Neural cell (in vitro differentiated cells): ENCODE results near the gene ADK.

Source experiments
- EP300 ChIP-seq: fragments of 450-650 bp; conservative IDR thresholded peaks from 2 replicates; pipeline ENCODE4 v1.6.1; 2014; ENCODE audit warnings: antibody characterized with exemption, mild to moderate bottlenecking, moderate library complexity; ENCODE audit not compliant: poor library complexity, severe bottlenecking
- EZH2 ChIP-seq: fragments of 200-600, 300-800 bp; shearing (Covaris generic), sonication (generic); IDR thresholded peaks from 2 replicates; pipeline ENCODE4 v1.6.1; 2014; ENCODE audit warnings: antibody characterized with exemption, low read length, borderline replicate concordance, mild to moderate bottlenecking; ENCODE audit not compliant: insufficient read depth, poor library complexity, severe bottlenecking
- MXI1 ChIP-seq: fragments of 450-650 bp; conservative IDR thresholded peaks from 2 replicates; pipeline ENCODE4 v1.6.1; 2014; ENCODE audit warnings: antibody characterized with exemption, mild to moderate bottlenecking; ENCODE audit not compliant: poor library complexity, severe bottlenecking
- POLR2AphosphoS5 ChIP-seq: IDR thresholded peaks from 2 replicates; pipeline ENCODE4 v1.6.1; 2012
- RAD21 ChIP-seq: fragments of 450-650 bp; conservative IDR thresholded peaks from 2 replicates; pipeline ENCODE4 v1.6.1; 2014; ENCODE audit warnings: antibody characterized with exemption, mild to moderate bottlenecking, moderate library complexity
- SMC3 ChIP-seq: fragments of 450-650 bp; conservative IDR thresholded peaks from 2 replicates; pipeline ENCODE4 v1.6.1; 2014; ENCODE audit warnings: antibody characterized with exemption, mild to moderate bottlenecking, moderate library complexity; ENCODE audit not compliant: poor library complexity
- TAF1 ChIP-seq: IDR thresholded peaks from 2 replicates; pipeline ENCODE4 v1.6.1; 2012; ENCODE audit warnings: low read depth
- TF ChIP-seq, protein P1 (sequence below): fragments of 450-650 bp; IDR thresholded peaks from 2 replicates; pipeline ENCODE4 v1.5.1; 2014; ENCODE audit warnings: antibody characterized with exemption, mild to moderate bottlenecking, moderate library complexity; ENCODE audit not compliant: poor library complexity, severe bottlenecking
- TF ChIP-seq, protein P2 (sequence below): IDR thresholded peaks from 2 replicates; pipeline ENCODE4 v1.6.1; 2012; ENCODE audit warnings: borderline replicate concordance

DNA sequence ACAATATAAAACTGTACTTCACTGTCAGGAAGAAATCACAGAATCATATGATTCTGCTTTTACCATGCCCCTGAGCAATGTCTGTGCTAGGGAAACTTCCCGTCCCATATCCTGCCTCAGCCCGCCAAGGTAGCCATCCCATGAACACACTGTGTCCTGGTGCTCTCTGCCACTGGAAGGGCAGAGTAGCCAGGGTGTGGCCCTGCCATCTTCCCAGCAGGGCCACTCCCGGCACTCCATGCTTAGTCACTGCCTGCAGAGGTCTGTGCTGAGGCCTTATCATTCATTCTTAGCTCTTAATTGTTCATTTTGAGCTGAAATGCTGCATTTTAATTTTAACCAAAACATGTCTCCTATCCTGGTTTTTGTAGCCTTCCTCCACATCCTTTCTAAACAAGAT lies 32.2 kb upstream of the ADK start:
- no peak for TF ChIP-seq POLR2AphosphoS5
- no peak for TF ChIP-seq EZH2
- TF ChIP-seq, protein P1, sequence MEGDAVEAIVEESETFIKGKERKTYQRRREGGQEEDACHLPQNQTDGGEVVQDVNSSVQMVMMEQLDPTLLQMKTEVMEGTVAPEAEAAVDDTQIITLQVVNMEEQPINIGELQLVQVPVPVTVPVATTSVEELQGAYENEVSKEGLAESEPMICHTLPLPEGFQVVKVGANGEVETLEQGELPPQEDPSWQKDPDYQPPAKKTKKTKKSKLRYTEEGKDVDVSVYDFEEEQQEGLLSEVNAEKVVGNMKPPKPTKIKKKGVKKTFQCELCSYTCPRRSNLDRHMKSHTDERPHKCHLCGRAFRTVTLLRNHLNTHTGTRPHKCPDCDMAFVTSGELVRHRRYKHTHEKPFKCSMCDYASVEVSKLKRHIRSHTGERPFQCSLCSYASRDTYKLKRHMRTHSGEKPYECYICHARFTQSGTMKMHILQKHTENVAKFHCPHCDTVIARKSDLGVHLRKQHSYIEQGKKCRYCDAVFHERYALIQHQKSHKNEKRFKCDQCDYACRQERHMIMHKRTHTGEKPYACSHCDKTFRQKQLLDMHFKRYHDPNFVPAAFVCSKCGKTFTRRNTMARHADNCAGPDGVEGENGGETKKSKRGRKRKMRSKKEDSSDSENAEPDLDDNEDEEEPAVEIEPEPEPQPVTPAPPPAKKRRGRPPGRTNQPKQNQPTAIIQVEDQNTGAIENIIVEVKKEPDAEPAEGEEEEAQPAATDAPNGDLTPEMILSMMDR: no peak
- TF ChIP-seq, protein P2, sequence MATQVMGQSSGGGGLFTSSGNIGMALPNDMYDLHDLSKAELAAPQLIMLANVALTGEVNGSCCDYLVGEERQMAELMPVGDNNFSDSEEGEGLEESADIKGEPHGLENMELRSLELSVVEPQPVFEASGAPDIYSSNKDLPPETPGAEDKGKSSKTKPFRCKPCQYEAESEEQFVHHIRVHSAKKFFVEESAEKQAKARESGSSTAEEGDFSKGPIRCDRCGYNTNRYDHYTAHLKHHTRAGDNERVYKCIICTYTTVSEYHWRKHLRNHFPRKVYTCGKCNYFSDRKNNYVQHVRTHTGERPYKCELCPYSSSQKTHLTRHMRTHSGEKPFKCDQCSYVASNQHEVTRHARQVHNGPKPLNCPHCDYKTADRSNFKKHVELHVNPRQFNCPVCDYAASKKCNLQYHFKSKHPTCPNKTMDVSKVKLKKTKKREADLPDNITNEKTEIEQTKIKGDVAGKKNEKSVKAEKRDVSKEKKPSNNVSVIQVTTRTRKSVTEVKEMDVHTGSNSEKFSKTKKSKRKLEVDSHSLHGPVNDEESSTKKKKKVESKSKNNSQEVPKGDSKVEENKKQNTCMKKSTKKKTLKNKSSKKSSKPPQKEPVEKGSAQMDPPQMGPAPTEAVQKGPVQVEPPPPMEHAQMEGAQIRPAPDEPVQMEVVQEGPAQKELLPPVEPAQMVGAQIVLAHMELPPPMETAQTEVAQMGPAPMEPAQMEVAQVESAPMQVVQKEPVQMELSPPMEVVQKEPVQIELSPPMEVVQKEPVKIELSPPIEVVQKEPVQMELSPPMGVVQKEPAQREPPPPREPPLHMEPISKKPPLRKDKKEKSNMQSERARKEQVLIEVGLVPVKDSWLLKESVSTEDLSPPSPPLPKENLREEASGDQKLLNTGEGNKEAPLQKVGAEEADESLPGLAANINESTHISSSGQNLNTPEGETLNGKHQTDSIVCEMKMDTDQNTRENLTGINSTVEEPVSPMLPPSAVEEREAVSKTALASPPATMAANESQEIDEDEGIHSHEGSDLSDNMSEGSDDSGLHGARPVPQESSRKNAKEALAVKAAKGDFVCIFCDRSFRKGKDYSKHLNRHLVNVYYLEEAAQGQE: no peak
- TF ChIP-seq TAF1: no peak
- no peak for TF ChIP-seq RAD21
- TF ChIP-seq MXI1: no peak
- TF ChIP-seq EP300: no peak
- no peak for TF ChIP-seq SMC3
